ENCODE measurements around the gene EPYC. TPM values are rescaled to one million over a fixed set of nuclear protein-coding genes. Genes with fewer than 3 reads are reported as not detected.

The EPYC gene
- total RNA-seq, 2 donors from 2014 or later, result not detected

GRCh38 chr12:90974286-90974685 is 30.5 kb downstream of the EPYC start:
- no peaks in the 10 kb centered on the region for H3K4me1 ChIP-seq
- no peaks in the 10 kb centered on the region for H3K27me3 ChIP-seq
- intact Hi-C loops (cut with DNase I), result no loop called here
- no peak overlapping the region for H3K4me3 ChIP-seq
- no peak overlapping the region for H3K9ac ChIP-seq (ENCODE audit: low read depth in 2 of 2, low read length in 2 of 2)
- TF ChIP-seq CTCF (IDR thresholded peaks at IDR 0.05), result no peak
- no peaks in the 10 kb centered on the region for H3K36me3 ChIP-seq
- H3K27ac ChIP-seq, result no peak overlapping the region
- no peaks in the 10 kb centered on the region for H3K9me3 ChIP-seq
- no peak for DNase-seq

DNA sequence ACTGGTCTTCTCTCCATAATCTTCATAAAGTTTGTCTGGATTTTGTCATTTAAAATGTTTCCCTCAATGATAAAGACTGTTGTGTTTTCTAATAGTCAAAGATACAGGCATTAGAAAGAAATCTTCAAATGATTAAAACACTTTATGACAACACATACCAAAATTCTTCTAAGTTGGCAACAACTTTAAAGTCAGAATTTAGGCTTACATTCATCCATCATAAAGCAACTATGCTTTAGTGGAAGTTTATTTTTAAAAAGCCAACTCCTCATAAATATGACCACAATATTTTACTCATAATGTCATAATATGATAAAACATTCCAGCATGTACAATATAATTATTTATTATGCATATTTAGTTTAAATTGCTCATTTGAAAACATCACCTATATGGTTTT is 32.5 kb downstream of the EPYC start:
- H3K27ac ChIP-seq, result no peak overlapping the region
- no peak for DNase-seq
- intact Hi-C loops (cut with DNase I), result no loop called here
- no peak for TF ChIP-seq CTCF (IDR thresholded peaks at IDR 0.05)
- H3K9ac ChIP-seq (ENCODE audit: low read depth in 2 of 2, low read length in 2 of 2), result no peak overlapping the region
- no peaks in the 10 kb centered on the region for H3K9me3 ChIP-seq
- H3K4me3 ChIP-seq, result no peak overlapping the region
- H3K4me1 ChIP-seq, result no peaks in the 10 kb centered on the region
- H3K27me3 ChIP-seq, result no peaks in the 10 kb centered on the region
- H3K36me3 ChIP-seq, result no peaks in the 10 kb centered on the region

GRCh38 chr12:90970911-90971310 is 33.9 kb downstream of the EPYC start:
- H3K4me3 ChIP-seq, result no peak overlapping the region
- no peak for TF ChIP-seq CTCF (IDR thresholded peaks at IDR 0.05)
- no peak for DNase-seq
- no peaks in the 10 kb centered on the region for H3K9me3 ChIP-seq
- no peak overlapping the region for H3K9ac ChIP-seq (ENCODE audit: low read depth in 2 of 2, low read length in 2 of 2)
- no peaks in the 10 kb centered on the region for H3K36me3 ChIP-seq
- H3K27me3 ChIP-seq, result no peaks in the 10 kb centered on the region
- H3K4me1 ChIP-seq, result no peaks in the 10 kb centered on the region
- intact Hi-C loops (cut with DNase I), result no loop called here
- no peak overlapping the region for H3K27ac ChIP-seq

DNA sequence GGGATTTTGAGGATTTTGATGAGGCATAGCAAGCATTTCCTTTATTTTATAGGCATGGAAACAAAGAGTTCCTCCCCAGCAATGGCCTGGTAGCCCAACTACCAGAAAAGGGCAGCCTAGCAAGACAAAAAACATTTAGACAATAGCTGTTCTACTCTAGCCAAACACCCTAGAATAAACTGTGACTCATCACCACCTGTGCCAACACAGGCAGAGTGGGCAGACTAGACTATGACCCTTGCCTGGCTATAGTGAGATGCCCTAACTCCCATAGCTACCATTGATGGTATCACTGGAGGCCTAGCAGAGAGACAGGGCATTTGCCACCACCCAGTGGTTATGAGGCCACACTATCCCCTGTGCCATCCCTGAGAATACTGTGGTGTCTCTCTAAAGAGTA is 34.3 kb downstream of the EPYC start:
- H3K4me1 ChIP-seq, result no peaks in the 10 kb centered on the region
- no peak for DNase-seq
- TF ChIP-seq CTCF (IDR thresholded peaks at IDR 0.05), result no peak
- H3K27me3 ChIP-seq, result no peaks in the 10 kb centered on the region
- intact Hi-C loops (cut with DNase I), result no loop called here
- no peaks in the 10 kb centered on the region for H3K36me3 ChIP-seq
- H3K27ac ChIP-seq, result no peak overlapping the region
- no peak overlapping the region for H3K9ac ChIP-seq (ENCODE audit: low read depth in 2 of 2, low read length in 2 of 2)
- no peaks in the 10 kb centered on the region for H3K9me3 ChIP-seq
- H3K4me3 ChIP-seq, result no peak overlapping the region

DNA sequence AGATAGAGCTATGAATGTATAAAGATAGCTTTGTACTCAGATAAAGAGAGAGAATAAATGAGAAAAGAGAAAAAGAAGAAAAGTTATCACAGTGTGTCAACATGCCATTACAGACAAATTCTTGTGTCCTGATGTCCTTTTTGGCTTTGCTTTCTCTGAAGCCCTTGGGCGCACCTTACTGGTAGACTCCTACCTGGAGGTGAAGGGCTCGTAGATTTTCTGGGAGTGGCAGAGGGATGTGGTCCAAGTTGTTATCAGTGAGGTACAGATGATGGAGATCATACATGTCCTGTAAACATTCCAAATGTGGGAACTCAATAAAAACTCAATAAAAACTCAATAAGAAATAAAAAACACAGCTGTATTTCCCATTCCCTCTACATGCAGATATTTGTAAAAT is 34.9 kb downstream of the EPYC start:
- intact Hi-C loops (cut with DNase I), result no loop called here
- no peaks in the 10 kb centered on the region for H3K27me3 ChIP-seq
- no peak for DNase-seq

More for the DNA sequence above, 34.9 kb downstream of the EPYC start:
- no peaks in the 10 kb centered on the region for H3K4me1 ChIP-seq
- no peak overlapping the region for H3K9ac ChIP-seq (ENCODE audit: low read depth in 2 of 2, low read length in 2 of 2)
- no peak overlapping the region for H3K4me3 ChIP-seq
- H3K9me3 ChIP-seq, result no peaks in the 10 kb centered on the region
- H3K36me3 ChIP-seq, result no peaks in the 10 kb centered on the region
- no peak overlapping the region for H3K27ac ChIP-seq
- no peak for TF ChIP-seq CTCF (IDR thresholded peaks at IDR 0.05)

All from colonic mucosa (tissue), 4 donors.